Activated B cell treated with CpG ODN at 0.5 μM for 24 hours (primary cell): ENCODE results near the gene FAF1. TPM values are rescaled to one million over a fixed set of nuclear protein-coding genes. Genes with fewer than 3 reads are reported as not detected.
A peak's percentile ranks its signal among the peaks of the same experiment; 100 is the strongest.
"Not testable (repeated sequence)": the region's sequence is repeated elsewhere in the genome, so short reads cannot be mapped to it uniquely, and the experiment has no call there.

Experiments used
- ATAC-seq: fragments of 200-7000 bp; cut with Tn5 transposase; one replicate; pipeline ENCODE4 v1.10.0; 2021; ENCODE audit warnings: low read depth, mild to moderate bottlenecking, moderate library complexity
- CTCF ChIA-PET: fragments of 350-600 bp; sonication (Branson Sonifier 250); formaldehyde crosslinking; loops from one replicate; lab custom pipeline; 2021; ENCODE audit warnings: antibody characterized with exemption; lab: Charles Lee
- POLR2A ChIA-PET: fragments of 350-600 bp; sonication (Branson Sonifier 250); formaldehyde crosslinking; loops from one replicate; lab custom pipeline; 2021; ENCODE audit warnings: antibody characterized with exemption; lab: Charles Lee
- DNase-seq: peaks from one replicate; pipeline ENCODE4 v3.0.0; 2022
- H3K27ac Mint-ChIP-seq: one replicate; pipeline ENCODE4 v1.8.0; 2020; ENCODE audit warnings: mixed read lengths
- H3K27me3 Mint-ChIP-seq: one replicate; pipeline ENCODE4 v1.8.0; 2021; ENCODE audit warnings: mixed read lengths
- H3K36me3 Mint-ChIP-seq: one replicate; pipeline ENCODE4 v1.8.0; 2021; ENCODE audit warnings: low read depth, mixed read lengths
- H3K4me1 Mint-ChIP-seq: one replicate; pipeline ENCODE4 v1.8.0; 2021; ENCODE audit warnings: mixed read lengths
- H3K4me3 Mint-ChIP-seq: one replicate; pipeline ENCODE4 v1.8.0; 2020; ENCODE audit warnings: mild to moderate bottlenecking, mixed read lengths
- H3K9me3 Mint-ChIP-seq: one replicate; pipeline ENCODE4 v1.8.0; 2020; ENCODE audit warnings: mixed read lengths
- CTCF ChIP-seq: fragments of 200-600 bp; IDR thresholded peaks from one replicate; pipeline ENCODE4 v1.8.0; 2022; ENCODE audit warnings: antibody characterized with exemption, mild to moderate bottlenecking
- intact Hi-C: fragments of 100-400 bp; cut with micrococcal nuclease; formaldehyde crosslinking; loops from one replicate; pipeline ENCODE4 v1.15.1; 2024
- total RNA-seq: library from RNA; stranded (reverse); gene quantifications from 2 replicates; pipeline ENCODE4 v1.2.3, GENCODE V29; 2022

The FAF1 gene
- total RNA-seq, 1 donor from 2014 or later: 61.7 TPM

DNA sequence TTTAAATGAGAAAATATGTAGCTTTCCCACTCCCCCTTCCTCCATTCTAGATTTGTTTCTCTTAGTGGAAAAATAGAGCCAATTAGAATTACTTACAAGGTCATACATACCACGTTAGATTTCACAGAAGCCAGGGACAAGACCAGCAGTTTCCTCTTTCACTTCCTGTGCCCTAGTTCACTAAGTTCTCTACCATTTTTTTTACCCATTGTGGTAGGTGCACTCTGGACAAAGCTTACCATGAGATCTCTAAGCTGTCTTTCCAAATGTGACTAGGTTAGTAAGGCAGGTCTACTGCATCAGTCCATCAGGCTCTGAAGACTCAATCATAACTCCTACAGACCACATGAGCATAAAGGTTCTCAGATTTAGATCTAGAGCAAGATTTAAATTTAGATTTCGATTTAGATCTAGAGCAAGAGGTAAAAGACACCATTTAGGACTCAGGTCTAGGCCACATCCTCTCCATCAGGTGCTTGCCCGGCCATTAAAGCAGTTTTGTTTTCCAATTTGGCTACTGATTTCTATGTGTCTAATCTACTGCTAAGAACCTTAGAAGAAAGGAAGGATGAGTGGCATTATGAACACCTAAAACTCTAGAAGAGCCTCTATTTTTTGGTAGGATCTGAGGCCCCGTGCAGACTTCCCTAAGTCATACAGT, 235.3 kb downstream of the FAF1 start:
- no peak for TF ChIP-seq CTCF
- ChIA-PET POLR2A (no interaction called here), CTCF (interaction anchor here (1.3 kb wide), 1 partner anchor 21 kb away, joined by 3 read pairs; no protein-coding TSS in a partner anchor)
- peaks cover 14% of the 10 kb centered on the region for H3K36me3 Mint-ChIP-seq
- DNase-seq (no peak), ATAC-seq (peak; percentile 75)
- no peaks in the 10 kb centered on the region for H3K27me3 Mint-ChIP-seq
- H3K9me3 Mint-ChIP-seq: peaks cover 3% of the 10 kb centered on the region
- no peak overlapping the region for H3K4me3 Mint-ChIP-seq
- peak overlapping the region; percentile 62 for H3K27ac Mint-ChIP-seq
- peaks cover 42% of the 10 kb centered on the region for H3K4me1 Mint-ChIP-seq
- intact Hi-C loops: no loop called here

DNA sequence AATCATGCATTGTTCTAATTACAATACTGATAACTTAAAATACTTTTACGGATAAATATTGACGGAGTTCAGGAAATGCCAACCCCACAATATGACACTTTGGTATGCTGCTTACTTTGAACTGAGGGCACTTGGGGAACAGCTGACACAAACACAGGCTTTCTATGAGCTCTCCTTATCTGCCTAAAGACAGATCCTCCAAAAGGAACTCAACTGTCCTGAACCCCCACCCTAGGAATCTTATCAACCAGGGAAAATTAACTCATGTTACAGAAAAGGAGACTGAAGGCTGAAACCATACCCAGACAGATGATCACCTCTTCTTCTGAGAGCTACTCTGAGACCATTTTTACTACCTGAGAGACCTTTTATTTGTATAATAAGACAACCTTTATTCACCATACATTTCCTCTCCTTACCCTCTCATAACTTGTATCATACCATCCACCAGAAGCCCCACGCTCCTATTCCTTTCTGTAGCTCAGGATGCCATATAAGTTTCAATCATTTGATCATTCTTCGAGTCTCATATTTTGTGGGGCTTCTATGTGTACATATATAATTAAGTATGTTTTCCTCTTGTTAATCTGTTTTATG, 239.5 kb downstream of the FAF1 start:
- Mint-ChIP-seq H3K27me3 (no peaks in the 10 kb centered on the region), H3K4me3 (no peak overlapping the region), H3K9me3 (peaks cover 6% of the 10 kb centered on the region), H3K27ac (no peak overlapping the region), H3K36me3 (peaks cover 15% of the 10 kb centered on the region), H3K4me1 (peaks cover 38% of the 10 kb centered on the region)
- POLR2A ChIA-PET: no interaction called here
- CTCF ChIA-PET: no interaction called here
- no peak for TF ChIP-seq CTCF
- DNase-seq (no peak), ATAC-seq (no peak)
- intact Hi-C loops: no loop called here

DNA sequence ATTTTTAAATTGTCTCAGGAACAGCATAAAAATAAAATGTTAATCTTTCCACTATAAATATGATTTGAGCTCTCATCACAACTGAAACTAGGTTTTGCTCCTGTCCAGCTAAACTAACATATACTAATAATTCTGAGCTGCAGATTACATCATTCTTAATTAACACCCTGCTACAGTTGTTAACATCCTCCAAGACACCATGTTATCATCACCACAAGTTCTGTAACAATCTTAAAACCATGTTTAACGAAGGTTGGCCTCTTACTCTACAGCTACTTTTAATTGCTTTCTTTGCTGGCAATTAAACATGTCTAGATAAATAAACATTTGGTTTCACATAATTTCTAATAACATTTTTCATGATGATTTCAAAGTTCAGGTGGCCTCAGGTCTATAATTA, 240.9 kb downstream of the FAF1 start:
- ChIA-PET POLR2A (no interaction called here), CTCF (interaction anchor here (1.1 kb wide), 1 partner anchor 15 kb away, joined by 4 read pairs; no protein-coding TSS in a partner anchor)
- DNase-seq (no peak), ATAC-seq (no peak)
- H3K4me1 Mint-ChIP-seq: peaks cover 26% of the 10 kb centered on the region
- H3K9me3 Mint-ChIP-seq: peaks cover 6% of the 10 kb centered on the region
- peaks cover 15% of the 10 kb centered on the region for H3K36me3 Mint-ChIP-seq
- H3K27me3 Mint-ChIP-seq: no peaks in the 10 kb centered on the region
- no peak for TF ChIP-seq CTCF
- no peak overlapping the region for H3K4me3 Mint-ChIP-seq
- intact Hi-C loops: no loop called here
- no peak overlapping the region for H3K27ac Mint-ChIP-seq

- intact Hi-C loops: loop anchor here (2.0 kb wide), 1 partner anchor 21 kb away; no protein-coding TSS in a partner anchor
- DNase-seq (no peak), ATAC-seq (no peak)
- Mint-ChIP-seq H3K27me3 (no peaks in the 10 kb centered on the region), H3K4me1 (peaks cover 8% of the 10 kb centered on the region), H3K27ac (no peak overlapping the region), H3K4me3 (no peak overlapping the region), H3K36me3 (peaks cover 14% of the 10 kb centered on the region), H3K9me3 (peaks cover 3% of the 10 kb centered on the region)
- no peak for TF ChIP-seq CTCF
- ChIA-PET CTCF (no interaction called here), POLR2A (no interaction called here)
Measured at GRCh38 chr1:50717327-50717726, 242.7 kb downstream of the FAF1 start.

GRCh38 chr1:50716455-50716854, 243.6 kb downstream of the FAF1 start:
- H3K4me1 Mint-ChIP-seq, ATAC-seq, CTCF ChIA-PET, H3K4me3 Mint-ChIP-seq, H3K27me3 Mint-ChIP-seq, H3K9me3 Mint-ChIP-seq, DNase-seq, H3K27ac Mint-ChIP-seq: not testable (repeated sequence)
- intact Hi-C loops: loop anchor here (2.0 kb wide), 1 partner anchor 20 kb away; no protein-coding TSS in a partner anchor
- POLR2A ChIA-PET: interaction anchor here (0.6 kb wide), 1 partner anchor 508 kb away, joined by 3 read pairs; no protein-coding TSS in a partner anchor
- H3K36me3 Mint-ChIP-seq: peaks cover 14% of the 10 kb centered on the region
